Activated naive CD4-positive, alpha-beta T cell (primary cell): Measurements from ENCODE around the gene PET100.

Experiments
- DNase-seq, 4 experiments: peaks; one replicate each; lab custom pipeline; 2025; lab: John Stamatoyannopoulos, UW

Gene PET100

GRCh38 chr19:7612282-7613274, 17.0 kb upstream of the PET100 start:
- no peak for DNase-seq

- no peak for DNase-seq
Measured at GRCh38 chr19:7614859-7615741, 14.5 kb upstream of the PET100 start.

GRCh38 chr19:7617172-7617571, 12.4 kb upstream of the PET100 start:
- no peak for DNase-seq

GRCh38 chr19:7617735-7618134, 11.9 kb upstream of the PET100 start:
- no peak for DNase-seq

- no peak for DNase-seq
Measured at GRCh38 chr19:7618348-7618747, 11.2 kb upstream of the PET100 start.

- DNase-seq, result no peak
Measured at GRCh38 chr19:7618771-7619510, 10.7 kb upstream of the PET100 start.

GRCh38 chr19:7619671-7620441, 9.7 kb upstream of the PET100 start:
- DNase-seq, result no peak

- no peak for DNase-seq
Measured at GRCh38 chr19:7620442-7621412, 8.9 kb upstream of the PET100 start.

GRCh38 chr19:7622933-7623685, 6.5 kb upstream of the PET100 start:
- DNase-seq, result no peak

- DNase-seq, result no peak
Measured at GRCh38 chr19:7623725-7624603, 5.6 kb upstream of the PET100 start.

- no peak for DNase-seq
Measured at GRCh38 chr19:7624810-7625209, 4.8 kb upstream of the PET100 start.

- no peak for DNase-seq
Measured at GRCh38 chr19:7625763-7626372, 3.7 kb upstream of the PET100 start.

GRCh38 chr19:7627166-7627565, 2.4 kb upstream of the PET100 start:
- no peak for DNase-seq

- no peak for DNase-seq
Measured at GRCh38 chr19:7628589-7629311, 843 bp upstream of the PET100 start.

- DNase-seq, result no peak
Measured at GRCh38 chr19:7631577-7631976, 2.0 kb downstream of the PET100 start.

GRCh38 chr19:7632340-7633203, 3.0 kb downstream of the PET100 start:
- no peak for DNase-seq
